IMR-90 (cell line): Measurements from ENCODE around the gene TOP2B. TPM values are rescaled to one million over a fixed set of nuclear protein-coding genes. Genes with fewer than 3 reads are reported as not detected.

ENCODE experiments used
- ATAC-seq: fragments of 200-7000 bp; cut with Tn5 transposase; 2 replicates; pipeline ENCODE4 v1.9.1; 2020; ENCODE audit warnings: low read depth, mild to moderate bottlenecking, moderate library complexity
- BruUV-seq: library from RNA; stranded (reverse); fragments of 400-500 nt; replicated peaks from 2 replicates; lab custom pipeline; 2021; lab: Mats Ljungman, UMichigan
- CTCF ChIA-PET: fragments of 300-600 bp; formaldehyde crosslinking; extraction: SDS; loops from one replicate; lab custom pipeline; 2021; ENCODE audit warnings: antibody characterized with exemption; lab: Yijun Ruan, JAX
- POLR2A ChIA-PET: fragments of 300-600 bp; sonication (Branson Sonifier 250); formaldehyde crosslinking; loops from one replicate; lab custom pipeline; 2022; ENCODE audit warnings: antibody characterized with exemption; ENCODE audit not compliant: unreplicated experiment; lab: Charles Lee
- DNase-seq: peaks from one replicate; pipeline ENCODE4 v3.0.0; 2013
- H2AFZ ChIP-seq: replicated peaks from 2 replicates; pipeline ENCODE3; 2013; ENCODE audit warnings: low read length, mild to moderate bottlenecking; ENCODE audit not compliant: poor library complexity
- H2AK5ac ChIP-seq: 2 replicates; pipeline ENCODE4 v1.6.1; 2013; ENCODE audit warnings: low read depth, low read length, inconsistent platforms
- H2AK9ac ChIP-seq: replicated peaks from 2 replicates; pipeline ENCODE3; 2013; ENCODE audit warnings: mild to moderate bottlenecking, low read depth, low read length, moderate library complexity; ENCODE audit not compliant: poor library complexity
- H2BK120ac ChIP-seq: 2 replicates; pipeline ENCODE4 v1.6.1; 2013; ENCODE audit warnings: low read depth, low read length, inconsistent platforms
- H2BK15ac ChIP-seq: 3 replicates; pipeline ENCODE4 v1.6.1; 2013; ENCODE audit warnings: low read depth, low read length, inconsistent platforms
- H2BK20ac ChIP-seq: 2 replicates; pipeline ENCODE4 v1.6.1; 2013; ENCODE audit warnings: low read depth, mild to moderate bottlenecking, inconsistent platforms, low read length, moderate library complexity
- H2BK5ac ChIP-seq: 2 replicates; pipeline ENCODE4 v1.6.1; 2013; ENCODE audit warnings: mild to moderate bottlenecking, low read depth, low read length, inconsistent platforms; ENCODE audit not compliant: poor library complexity, severe bottlenecking
- H3K14ac ChIP-seq: replicated peaks from 2 replicates; pipeline ENCODE4 v1.6.1; 2013; ENCODE audit warnings: low read depth, low read length, inconsistent platforms
- H3K18ac ChIP-seq: 2 replicates; pipeline ENCODE4 v1.6.1; 2013; ENCODE audit warnings: low read depth, low read length, control low read depth
- H3K23ac ChIP-seq: 2 replicates; pipeline ENCODE4 v1.6.1; 2013; ENCODE audit warnings: low read depth, low read length, inconsistent platforms
- H3K27ac ChIP-seq: 2 replicates; pipeline ENCODE4 v1.5.1; 2013; ENCODE audit warnings: mild to moderate bottlenecking, control low read depth, low read length; ENCODE audit not compliant: insufficient read depth
- H3K27me3 ChIP-seq: 2 replicates; pipeline ENCODE4 v1.6.1; 2013; ENCODE audit warnings: low read length; ENCODE audit not compliant: control insufficient read depth, insufficient read depth
- H3K36me3 ChIP-seq: 2 replicates; pipeline ENCODE4 v1.6.1; 2013; ENCODE audit warnings: low read length, mixed read lengths; ENCODE audit not compliant: control insufficient read depth, insufficient read depth
- H3K4ac ChIP-seq: 2 replicates; pipeline ENCODE4 v1.6.1; 2013; ENCODE audit warnings: low read depth, low read length, inconsistent platforms
- H3K4me1 ChIP-seq: 2 replicates; pipeline ENCODE4 v1.6.1; 2013; ENCODE audit warnings: low read length, mixed read lengths; ENCODE audit not compliant: control insufficient read depth, insufficient read depth
- H3K4me2 ChIP-seq: 2 replicates; pipeline ENCODE4 v1.6.1; 2013; ENCODE audit warnings: low read depth, mild to moderate bottlenecking, control low read depth, low read length, moderate library complexity
- H3K4me3 ChIP-seq: 2 replicates; pipeline ENCODE4 v1.5.1; 2013; ENCODE audit warnings: low read depth, mild to moderate bottlenecking, control low read depth, low read length, moderate library complexity; ENCODE audit not compliant: insufficient read depth
- H3K56ac ChIP-seq: 2 replicates; pipeline ENCODE4 v1.6.1; 2013; ENCODE audit warnings: low read length, inconsistent platforms; ENCODE audit not compliant: insufficient read depth; ENCODE audit errors: extremely low read depth
- H3K79me1 ChIP-seq, 2 experiments: 2 replicates each; pipeline ENCODE4 v1.6.1; 2013; ENCODE audit warnings: low read length in 2 of 2, inconsistent platforms in 1 of 2, low read depth in 1 of 2
- H3K9ac ChIP-seq: 2 replicates; pipeline ENCODE4 v1.6.1; 2013; ENCODE audit warnings: low read depth, low read length, control low read depth
- H3K9me1 ChIP-seq: 2 replicates; pipeline ENCODE4 v1.6.1; 2013; ENCODE audit warnings: low read length, inconsistent platforms; ENCODE audit not compliant: insufficient read depth
- H3K9me3 ChIP-seq: 2 replicates; pipeline ENCODE4 v1.6.1; 2013; ENCODE audit warnings: low read length; ENCODE audit not compliant: control insufficient read depth, insufficient read depth
- H4K20me1 ChIP-seq: 2 replicates; pipeline ENCODE4 v1.6.1; 2013; ENCODE audit warnings: low read length, inconsistent platforms; ENCODE audit not compliant: insufficient read depth
- H4K5ac ChIP-seq: 2 replicates; pipeline ENCODE4 v1.6.1; 2013; ENCODE audit warnings: mild to moderate bottlenecking, low read depth, low read length, control low read depth
- H4K8ac ChIP-seq, 2 experiments: 2 replicates each; pipeline ENCODE4 v1.6.1; 2013; ENCODE audit warnings: low read depth in 2 of 2, low read length in 2 of 2, control low read depth in 1 of 2, inconsistent platforms in 1 of 2
- H4K91ac ChIP-seq: 2 replicates; pipeline ENCODE4 v1.6.1; 2013; ENCODE audit warnings: low read depth, low read length, inconsistent platforms; ENCODE audit not compliant: insufficient read depth
- BHLHE40 ChIP-seq: fragments of 150-350 bp; IDR thresholded peaks from 2 replicates; pipeline ENCODE4 v1.6.1; 2016; ENCODE audit warnings: mild to moderate bottlenecking, low read depth, low read length
- CEBPB ChIP-seq: IDR thresholded peaks from 2 replicates; pipeline ENCODE4 v1.6.1; 2012; ENCODE audit warnings: low read depth, low read length, improper control_type of control experiment
- CTCF ChIP-seq: conservative IDR thresholded peaks from 2 replicates; pipeline ENCODE4 v1.5.1; 2012; ENCODE audit warnings: mild to moderate bottlenecking, low read depth, low read length, improper control_type of control experiment
- FOS ChIP-seq: fragments of 150-350 bp; IDR thresholded peaks from 2 replicates; pipeline ENCODE4 v1.6.1; 2016; ENCODE audit warnings: low read depth, low read length
- MXI1 ChIP-seq: IDR thresholded peaks from 2 replicates; pipeline ENCODE4 v1.6.1; 2012; ENCODE audit warnings: low read depth, mild to moderate bottlenecking, low read length, moderate library complexity, borderline replicate concordance
- NFE2L2 ChIP-seq: fragments of 150-350 bp; IDR thresholded peaks from 2 replicates; pipeline ENCODE4 v1.6.1; 2016; ENCODE audit warnings: low read depth, mild to moderate bottlenecking, low read length
- POLR2A ChIP-seq: IDR thresholded peaks from 2 replicates; pipeline ENCODE4 v1.6.1; 2012; ENCODE audit warnings: mild to moderate bottlenecking, low read depth, low read length
- RAD21 ChIP-seq: IDR thresholded peaks from 2 replicates; pipeline ENCODE4 v1.6.1; 2012; ENCODE audit warnings: low read length, improper control_type of control experiment
- RCOR1 ChIP-seq: IDR thresholded peaks from 2 replicates; pipeline ENCODE4 v1.6.1; 2012; ENCODE audit warnings: mild to moderate bottlenecking, low read length, improper control_type of control experiment; ENCODE audit not compliant: insufficient replicate concordance
- RFX5 ChIP-seq: IDR thresholded peaks from 2 replicates; pipeline ENCODE4 v1.8.0; 2012; ENCODE audit warnings: low read depth, mild to moderate bottlenecking, low read length, moderate library complexity
- SMC3 ChIP-seq: fragments of 150-350 bp; IDR thresholded peaks from 2 replicates; pipeline ENCODE4 v1.6.1; 2016; ENCODE audit warnings: low read depth, mild to moderate bottlenecking, antibody characterized with exemption, low read length, moderate library complexity
- USF2 ChIP-seq: fragments of 150-350 bp; IDR thresholded peaks from 2 replicates; pipeline ENCODE4 v1.6.1; 2017; ENCODE audit warnings: mild to moderate bottlenecking, antibody characterized with exemption, low read length, low read depth
- WGBS, 2 experiments: methylation state at CpG; one replicate each; pipeline versions ENCODE4 v1.1.5 to v1.1.7; 2013; ENCODE audit warnings: missing lambda C conversion rate in 2 of 2; ENCODE audit not compliant: insufficient read length in 1 of 2; ENCODE audit errors: extremely low coverage in 2 of 2; 5-methylcytosine and 5-hydroxymethylcytosine counted together
- dilution Hi-C: fragments of 300-500 bp; cut with HindIII; formaldehyde crosslinking; loops from one replicate; pipeline ENCODE4 v1.14.3; 2018; ENCODE audit warnings: low sequenced_read_pairs; ENCODE audit not compliant: unreplicated experiment
- in situ Hi-C: fragments of 300-500 bp; cut with MboI; formaldehyde crosslinking; loops from 3 replicates; pipeline ENCODE4 v1.14.3; 2019; ENCODE audit warnings: low sequenced_read_pairs, inconsistent platforms, mixed read lengths
- intact Hi-C: fragments of 100-400 bp; cut with micrococcal nuclease; formaldehyde crosslinking; loops from 2 replicates; pipeline ENCODE4 v1.10.0; 2022
- polyA plus RNA-seq, 3 experiments: library from polyadenylated mRNA; depleted of rRNA; stranded (reverse); fragments of >200 nt; gene quantifications; 2 replicates each; pipeline ENCODE4 v1.2.3, GENCODE V29; 2012; ENCODE audit warnings: low replicate concordance in 1 of 3
- total RNA-seq: library from RNA; depleted of rRNA; stranded (reverse); fragments of >200 nt; gene quantifications from 2 replicates; pipeline ENCODE4 v1.2.3, GENCODE V29; 2012

The TOP2B gene
- total and polyA plus RNA-seq, 2 of the 4 experiments (the other 2 are of a cell fraction): 45.5 to 53.4 TPM

DNA sequence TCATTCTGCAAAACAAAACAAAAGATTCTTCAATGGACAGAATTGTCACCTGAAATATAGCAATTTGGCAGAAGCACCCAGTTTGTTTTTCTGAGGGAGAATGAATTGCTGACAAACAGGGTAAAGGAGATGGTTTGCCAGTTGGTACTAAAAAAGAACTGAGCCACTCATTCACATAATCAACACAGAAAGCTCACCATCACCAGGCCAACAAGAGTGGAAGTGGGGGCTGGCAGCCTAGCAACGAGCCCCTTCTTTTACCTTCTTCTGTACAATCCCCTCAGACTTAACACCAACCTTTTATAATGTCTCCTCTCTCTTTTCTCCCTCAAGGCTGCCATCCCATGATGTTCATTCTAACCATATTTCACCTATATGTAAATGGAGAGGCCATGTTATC is 5.9 kb downstream of the TOP2B start:
- Histone ChIP-seq H3K36me3 (no peaks in the 10 kb centered on the region), H3K18ac (no peak overlapping the region), H3K27me3 (no peaks in the 10 kb centered on the region), H3K56ac (no peak overlapping the region), H3K4me1 (no peaks in the 10 kb centered on the region), H3K14ac (no peak overlapping the region), H2AK5ac (no peak overlapping the region), H2AFZ (no peak overlapping the region), H3K9ac (no peak overlapping the region), H3K4me2 (no peak overlapping the region), H3K9me3 (no peaks in the 10 kb centered on the region), H3K27ac (no peak overlapping the region), H2BK15ac (no peak overlapping the region), H4K20me1 (peaks cover 65% of the 10 kb centered on the region; the same call in 1 of the 2 replicates), H4K8ac (no peak overlapping the region), H2AK9ac (no peak overlapping the region), H4K5ac (no peak overlapping the region), H2BK20ac (no peak overlapping the region), H2BK120ac (no peak overlapping the region), H3K79me1 (peaks cover 9 to 30% of the 10 kb centered on the region in 2 experiments; a peak in 3 of 4 replicates), H3K9me1 (no peaks in the 10 kb centered on the region), H3K23ac (no peak overlapping the region), H2BK5ac (no peak overlapping the region), H3K4me3 (no peak overlapping the region), H4K91ac (no peak overlapping the region), H3K4ac (no peak overlapping the region)
- ATAC-seq (no peak), DNase-seq (no peak)
- intact Hi-C loops: no loop called here
- in situ Hi-C loops: no loop called here
- no TSS peak for BruUV-seq
- WGBS, 2 experiments: no CpG with 5 or more reads among the region's 1 CpG
- dilution Hi-C loops: no loop called here
- TF ChIP-seq RAD21 (no peak), POLR2A (no peak), BHLHE40 (no peak), CTCF (no peak), CEBPB (no peak), NFE2L2 (no peak), USF2 (no peak), RFX5 (no peak), MXI1 (no peak), RCOR1 (no peak), SMC3 (no peak), FOS (no peak)
- ChIA-PET CTCF (no interaction called here), POLR2A (no interaction called here)
